T-helper 1 cell treated with Interleukin-12 subunit alpha and Interleukin-12 subunit beta and Interleukin-4 antibody, amounts not matched to agents 30 μg/mL and 1 μg/mL, for 36 hours (primary cell): ENCODE measurements around the gene ABHD6.

Source experiments
- H3K27ac Mint-ChIP-seq: one replicate; pipeline ENCODE4 v1.8.0; 2021; ENCODE audit warnings: mild to moderate bottlenecking, mixed read lengths
- H3K27me3 Mint-ChIP-seq: one replicate; pipeline ENCODE4 v1.8.0; 2021; ENCODE audit warnings: low read depth, mixed read lengths
- H3K36me3 Mint-ChIP-seq: one replicate; pipeline ENCODE4 v1.8.0; 2021; ENCODE audit warnings: low read depth, mixed read lengths
- H3K4me1 Mint-ChIP-seq: one replicate; pipeline ENCODE4 v1.8.0; 2021; ENCODE audit warnings: low read depth, mixed read lengths
- H3K4me3 Mint-ChIP-seq: one replicate; pipeline ENCODE4 v1.8.0; 2021; ENCODE audit warnings: mild to moderate bottlenecking, moderate library complexity, mixed read lengths
- H3K9me3 Mint-ChIP-seq: one replicate; pipeline ENCODE4 v1.8.0; 2021; ENCODE audit warnings: mixed read lengths

Gene ABHD6

GRCh38 chr3:58237238-58237940 lies at the start of gene ABHD6:
Gene ABHD6 (plus strand): TSS chr3:58237792. CDS start chr3:58256587, 18,795 bp downstream.
- H3K4me3 Mint-ChIP-seq = peak within 1 kb of the TSS; percentile 93
- peak within 1 kb of the TSS; percentile 75 for H3K27ac Mint-ChIP-seq

GRCh38 chr3:58188173-58188564 lies 49.4 kb upstream of the ABHD6 start:
- Mint-ChIP-seq H3K36me3 (no peaks in the 10 kb centered on the region), H3K4me3 (no peak overlapping the region), H3K4me1 (peaks cover 7% of the 10 kb centered on the region), H3K27me3 (peaks cover 5% of the 10 kb centered on the region), H3K27ac (no peak overlapping the region), H3K9me3 (no peaks in the 10 kb centered on the region)

More at GRCh38 chr3:58237238-58237940, at the start of gene ABHD6:
- peaks cover 10% of the 10 kb centered on the region for H3K4me1 Mint-ChIP-seq
- H3K36me3 Mint-ChIP-seq = no peaks in the 10 kb centered on the region
- no peaks in the 10 kb centered on the region for H3K9me3 Mint-ChIP-seq
- peaks cover 26% of the 10 kb centered on the region for H3K27me3 Mint-ChIP-seq

- H3K9me3 Mint-ChIP-seq = no peaks in the 10 kb centered on the region
- peaks cover 7% of the 10 kb centered on the region for H3K4me1 Mint-ChIP-seq
- no peak overlapping the region for H3K27ac Mint-ChIP-seq
- H3K27me3 Mint-ChIP-seq = peaks cover 5% of the 10 kb centered on the region
- H3K4me3 Mint-ChIP-seq = no peak overlapping the region
- H3K36me3 Mint-ChIP-seq = no peaks in the 10 kb centered on the region
Measured at GRCh38 chr3:58188921-58189451, 48.6 kb upstream of the ABHD6 start.

- peaks cover 7% of the 10 kb centered on the region for H3K4me1 Mint-ChIP-seq
- H3K27me3 Mint-ChIP-seq = peaks cover 5% of the 10 kb centered on the region
- no peaks in the 10 kb centered on the region for H3K9me3 Mint-ChIP-seq
- H3K27ac Mint-ChIP-seq = no peak overlapping the region
- no peak overlapping the region for H3K4me3 Mint-ChIP-seq
- no peaks in the 10 kb centered on the region for H3K36me3 Mint-ChIP-seq
Measured at GRCh38 chr3:58189691-58190090, 47.9 kb upstream of the ABHD6 start.

- Mint-ChIP-seq H3K27me3 (peaks cover 5% of the 10 kb centered on the region), H3K4me1 (peaks cover 7% of the 10 kb centered on the region), H3K9me3 (no peaks in the 10 kb centered on the region), H3K27ac (no peak overlapping the region), H3K36me3 (no peaks in the 10 kb centered on the region), H3K4me3 (no peak overlapping the region)
Measured at GRCh38 chr3:58190291-58190690, 47.3 kb upstream of the ABHD6 start.

- no peaks in the 10 kb centered on the region for H3K9me3 Mint-ChIP-seq
- H3K27ac Mint-ChIP-seq = no peak overlapping the region
- peaks cover 5% of the 10 kb centered on the region for H3K27me3 Mint-ChIP-seq
- H3K4me3 Mint-ChIP-seq = no peak overlapping the region
- H3K36me3 Mint-ChIP-seq = no peaks in the 10 kb centered on the region
- peaks cover 7% of the 10 kb centered on the region for H3K4me1 Mint-ChIP-seq
Measured at GRCh38 chr3:58190882-58191281, 46.7 kb upstream of the ABHD6 start.

GRCh38 chr3:58191361-58191991 lies 46.1 kb upstream of the ABHD6 start:
- Mint-ChIP-seq H3K36me3 (no peaks in the 10 kb centered on the region), H3K27me3 (peaks cover 5% of the 10 kb centered on the region), H3K4me3 (no peak overlapping the region), H3K27ac (no peak overlapping the region), H3K4me1 (peaks cover 7% of the 10 kb centered on the region), H3K9me3 (no peaks in the 10 kb centered on the region)

- no peaks in the 10 kb centered on the region for H3K36me3 Mint-ChIP-seq
- H3K4me1 Mint-ChIP-seq = peaks cover 7% of the 10 kb centered on the region
- peaks cover 5% of the 10 kb centered on the region for H3K27me3 Mint-ChIP-seq
- no peak overlapping the region for H3K27ac Mint-ChIP-seq
- H3K9me3 Mint-ChIP-seq = no peaks in the 10 kb centered on the region
- H3K4me3 Mint-ChIP-seq = no peak overlapping the region
Measured at GRCh38 chr3:58192069-58192468, 45.5 kb upstream of the ABHD6 start.

GRCh38 chr3:58193682-58194407 lies 43.7 kb upstream of the ABHD6 start:
- peaks cover 2% of the 10 kb centered on the region for H3K4me1 Mint-ChIP-seq
- peaks cover 5% of the 10 kb centered on the region for H3K27me3 Mint-ChIP-seq
- H3K4me3 Mint-ChIP-seq = no peak overlapping the region
- no peak overlapping the region for H3K27ac Mint-ChIP-seq
- H3K36me3 Mint-ChIP-seq = no peaks in the 10 kb centered on the region
- no peaks in the 10 kb centered on the region for H3K9me3 Mint-ChIP-seq

GRCh38 chr3:58197588-58197987 lies 40.0 kb upstream of the ABHD6 start:
- H3K36me3 Mint-ChIP-seq = no peaks in the 10 kb centered on the region
- H3K4me1 Mint-ChIP-seq = no peaks in the 10 kb centered on the region
- peaks cover 5% of the 10 kb centered on the region for H3K27me3 Mint-ChIP-seq
- no peaks in the 10 kb centered on the region for H3K9me3 Mint-ChIP-seq
- H3K27ac Mint-ChIP-seq = no peak overlapping the region
- H3K4me3 Mint-ChIP-seq = no peak overlapping the region

- Mint-ChIP-seq H3K27ac (no peak overlapping the region), H3K27me3 (peaks cover 5% of the 10 kb centered on the region), H3K9me3 (no peaks in the 10 kb centered on the region), H3K36me3 (no peaks in the 10 kb centered on the region), H3K4me1 (no peaks in the 10 kb centered on the region), H3K4me3 (no peak overlapping the region)
Measured at GRCh38 chr3:58198362-58198761, 39.2 kb upstream of the ABHD6 start.

- Mint-ChIP-seq H3K4me3 (no peak overlapping the region), H3K4me1 (no peaks in the 10 kb centered on the region), H3K9me3 (no peaks in the 10 kb centered on the region), H3K36me3 (no peaks in the 10 kb centered on the region), H3K27me3 (peaks cover 5% of the 10 kb centered on the region), H3K27ac (no peak overlapping the region)
Measured at GRCh38 chr3:58198804-58199203, 38.8 kb upstream of the ABHD6 start.

- Mint-ChIP-seq H3K36me3 (no peaks in the 10 kb centered on the region), H3K27ac (no peak overlapping the region), H3K4me1 (no peaks in the 10 kb centered on the region)
Measured at GRCh38 chr3:58200121-58200709, 37.4 kb upstream of the ABHD6 start.

GRCh38 chr3:58200846-58201355 lies 36.7 kb upstream of the ABHD6 start:
- no peak overlapping the region for H3K27ac Mint-ChIP-seq
- H3K36me3 Mint-ChIP-seq = no peaks in the 10 kb centered on the region
- no peaks in the 10 kb centered on the region for H3K4me1 Mint-ChIP-seq
- no peak overlapping the region for H3K4me3 Mint-ChIP-seq
- peaks cover 5% of the 10 kb centered on the region for H3K27me3 Mint-ChIP-seq
- H3K9me3 Mint-ChIP-seq = no peaks in the 10 kb centered on the region

More at GRCh38 chr3:58200121-58200709, 37.4 kb upstream of the ABHD6 start:
- Mint-ChIP-seq H3K27me3 (peaks cover 5% of the 10 kb centered on the region), H3K4me3 (no peak overlapping the region), H3K9me3 (no peaks in the 10 kb centered on the region)
